GDM1 (cell line): ENCODE measurements around the gene C3orf18.

ENCODE experiments used
- DNase-seq: peaks from one replicate; lab custom pipeline; 2025; lab: John Stamatoyannopoulos, UW

C3orf18 gene

DNA sequence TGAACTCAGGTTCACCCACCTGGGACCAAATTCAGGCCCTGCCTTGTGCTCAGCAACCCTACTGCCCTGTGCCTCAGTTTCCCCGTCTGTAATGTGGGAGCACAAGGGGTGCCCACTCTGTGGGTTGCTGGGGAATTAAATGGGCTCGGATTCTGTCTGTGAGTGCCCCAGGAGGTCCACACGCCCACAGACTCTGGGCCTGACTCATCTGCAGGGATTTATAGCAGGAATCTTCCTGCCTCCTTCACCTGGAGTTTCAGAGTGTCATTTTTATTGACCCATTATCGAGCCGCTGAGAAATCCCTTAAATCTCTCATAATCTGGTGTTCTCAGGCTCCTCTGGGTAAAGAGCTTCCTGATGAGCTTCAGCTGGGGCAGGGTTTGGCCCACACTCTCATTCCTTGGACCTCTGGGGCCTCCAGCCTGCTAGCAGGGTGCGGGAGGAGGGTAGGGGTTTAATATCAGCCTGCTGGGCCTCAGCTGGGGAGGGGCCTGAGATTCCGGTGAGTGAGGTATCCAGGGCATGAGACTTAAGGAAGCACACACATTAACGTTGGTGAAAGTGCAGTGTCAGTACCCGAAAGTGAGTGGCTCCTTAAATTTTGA lies 16.4 kb downstream of the C3orf18 start:
- DNase-seq = no peak

DNA sequence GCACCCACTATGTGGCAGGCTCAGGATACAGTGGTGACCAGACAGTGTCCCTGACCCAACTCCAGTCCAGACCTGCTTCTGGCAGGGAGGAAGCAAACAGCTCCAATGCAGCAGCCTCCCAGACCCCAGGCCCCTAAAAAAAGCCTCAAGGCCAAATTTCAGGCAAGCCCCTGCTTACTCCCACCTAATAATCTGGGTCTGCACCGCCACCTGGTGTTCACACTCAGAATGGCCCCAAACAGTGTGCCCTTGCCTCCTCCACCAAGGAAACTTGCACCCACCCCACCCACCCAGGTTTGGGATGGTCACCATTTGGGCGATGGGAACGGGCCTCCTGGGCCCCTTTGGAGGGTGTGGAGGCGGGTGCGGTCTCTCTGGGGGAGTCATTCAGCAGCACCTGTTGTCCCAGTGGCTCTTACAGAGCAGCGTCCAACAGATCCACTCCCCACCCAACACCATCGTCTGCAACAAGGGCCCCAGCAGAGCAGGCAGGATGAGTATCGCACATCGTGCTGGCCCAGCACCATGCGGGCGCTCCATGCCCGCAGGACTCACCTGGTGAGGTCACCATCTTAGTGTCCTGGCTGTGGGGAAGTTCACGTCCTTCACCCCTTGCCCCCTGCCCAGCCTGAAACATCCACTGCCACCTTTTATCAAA lies 17.3 kb downstream of the C3orf18 start:
- DNase-seq = no peak

DNA sequence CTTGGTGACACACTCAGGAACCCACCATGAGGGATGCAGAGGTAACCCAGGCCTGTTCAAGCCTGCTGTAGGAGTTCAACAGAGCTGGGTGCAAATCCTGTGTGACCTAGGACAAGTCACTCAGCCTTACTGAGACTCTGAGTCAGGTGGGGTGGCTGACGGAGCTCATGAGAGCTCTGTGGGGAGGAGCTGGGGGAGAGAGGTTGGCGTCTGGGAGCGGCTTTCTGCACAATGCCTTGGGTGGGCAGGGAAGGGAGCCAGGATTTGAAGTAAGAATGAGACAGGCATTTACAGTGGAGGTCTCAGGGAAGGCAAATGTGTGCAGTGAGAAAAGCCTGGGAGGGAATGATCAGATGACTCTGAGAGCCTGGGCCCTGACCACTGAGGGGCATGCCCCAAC lies 18.3 kb downstream of the C3orf18 start:
- no peak for DNase-seq

DNA sequence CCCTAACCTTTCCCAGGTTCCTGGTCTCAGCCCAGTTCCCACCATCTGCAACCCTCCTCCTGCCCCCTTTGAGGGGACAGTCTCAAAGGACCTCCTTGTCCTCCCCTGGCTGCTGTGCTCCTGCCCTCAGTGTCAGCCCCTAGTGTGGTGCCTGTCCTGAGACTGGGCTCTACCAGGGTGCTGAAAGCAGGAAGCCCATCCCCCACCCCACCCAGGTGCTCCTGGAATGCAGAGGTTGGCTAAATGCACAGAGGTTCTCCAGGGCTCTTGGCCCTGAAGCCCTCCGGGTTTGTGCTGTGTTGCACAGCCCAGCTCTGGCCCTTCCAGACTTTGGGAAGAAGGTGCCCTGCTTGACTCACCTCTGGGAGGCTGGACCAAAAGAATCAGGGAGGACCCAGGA lies 21.8 kb downstream of the C3orf18 start:
- DNase-seq = no peak

DNA sequence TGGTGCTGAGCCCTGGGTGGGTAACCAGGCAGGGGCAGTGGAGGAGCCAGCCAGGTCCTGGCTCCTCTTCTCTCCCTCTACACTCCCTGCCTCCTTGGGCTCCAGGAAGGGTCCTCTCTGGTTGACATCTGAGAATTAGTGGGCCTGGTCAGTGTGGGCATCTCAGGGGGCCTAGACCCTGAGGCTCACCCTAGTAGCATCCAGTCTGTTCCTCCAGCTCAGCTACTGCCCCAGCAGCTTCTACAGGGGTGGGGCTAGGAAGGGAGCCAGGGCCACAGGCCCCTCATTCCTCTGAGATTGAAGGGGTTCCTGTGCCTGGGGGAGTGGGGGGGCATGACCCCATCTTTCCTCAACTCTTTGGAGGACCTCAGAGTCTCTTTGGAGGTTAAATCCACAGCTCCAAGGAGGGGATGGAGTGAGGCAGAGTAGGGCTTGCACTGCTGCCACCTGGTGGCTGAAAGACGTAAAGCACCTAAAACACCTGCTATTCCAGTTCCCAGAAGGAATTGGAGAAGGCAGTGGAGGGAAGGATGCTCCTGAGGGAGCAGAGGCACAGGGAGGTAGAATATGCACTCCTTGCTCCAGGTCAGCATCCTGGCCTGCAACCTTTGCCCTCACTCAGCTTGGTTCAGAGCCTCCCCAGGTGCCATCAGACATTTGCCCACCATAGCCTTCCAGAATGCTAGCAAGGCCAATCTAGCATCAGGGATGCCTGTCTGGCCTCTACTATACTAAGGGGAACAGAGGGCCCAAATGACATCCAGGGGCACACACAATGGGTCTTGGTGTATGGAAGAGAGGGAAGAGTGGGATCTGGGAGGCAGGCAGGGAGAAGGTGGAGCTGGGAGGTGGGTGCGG lies 25.1 kb downstream of the C3orf18 start:
- no peak for DNase-seq

DNA sequence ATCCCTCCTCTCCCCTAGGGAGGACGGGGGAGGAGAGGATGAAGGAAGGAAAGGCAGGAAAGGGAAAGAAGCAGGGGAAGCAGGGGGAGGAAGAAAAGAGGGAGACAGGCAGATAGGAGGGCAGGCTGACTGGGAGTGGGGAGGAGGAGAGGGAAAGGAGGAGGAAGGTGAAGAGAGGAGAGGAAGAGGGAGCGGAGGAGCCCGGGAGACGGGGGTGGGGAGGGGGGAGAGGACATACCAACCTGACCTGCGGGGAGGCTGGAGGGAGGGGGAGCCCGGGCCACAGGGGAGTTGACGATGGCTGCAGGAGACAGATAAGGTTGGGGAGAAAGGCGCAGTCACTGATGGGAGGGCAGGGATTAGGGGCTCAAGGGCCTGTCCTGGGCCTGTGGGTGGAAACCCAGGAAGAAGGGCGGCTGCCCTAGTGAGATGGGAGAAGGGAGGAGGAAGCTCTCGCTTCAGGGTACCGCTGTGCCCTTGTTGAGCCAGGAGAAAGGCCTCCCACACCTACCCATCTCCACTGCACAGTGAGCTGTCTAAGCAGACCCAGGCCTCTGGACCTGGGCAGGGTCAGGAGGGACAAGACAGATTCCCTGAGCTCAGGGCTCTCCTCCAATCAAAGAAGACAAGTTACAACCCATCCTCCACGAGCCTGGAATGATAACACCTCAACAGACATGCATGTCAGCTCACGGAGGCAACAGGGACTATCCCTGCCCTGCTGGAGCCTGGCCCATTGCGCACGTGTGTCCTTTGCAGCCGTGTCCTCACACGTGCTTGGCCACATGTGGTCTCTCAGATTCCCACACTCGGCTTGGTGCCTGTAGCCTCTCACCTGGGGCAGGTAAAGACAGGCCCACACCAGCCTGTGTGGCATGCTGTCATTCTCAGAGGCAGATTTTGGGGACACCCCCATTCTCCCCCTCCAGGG lies 27.9 kb downstream of the C3orf18 start:
- no peak for DNase-seq

DNA sequence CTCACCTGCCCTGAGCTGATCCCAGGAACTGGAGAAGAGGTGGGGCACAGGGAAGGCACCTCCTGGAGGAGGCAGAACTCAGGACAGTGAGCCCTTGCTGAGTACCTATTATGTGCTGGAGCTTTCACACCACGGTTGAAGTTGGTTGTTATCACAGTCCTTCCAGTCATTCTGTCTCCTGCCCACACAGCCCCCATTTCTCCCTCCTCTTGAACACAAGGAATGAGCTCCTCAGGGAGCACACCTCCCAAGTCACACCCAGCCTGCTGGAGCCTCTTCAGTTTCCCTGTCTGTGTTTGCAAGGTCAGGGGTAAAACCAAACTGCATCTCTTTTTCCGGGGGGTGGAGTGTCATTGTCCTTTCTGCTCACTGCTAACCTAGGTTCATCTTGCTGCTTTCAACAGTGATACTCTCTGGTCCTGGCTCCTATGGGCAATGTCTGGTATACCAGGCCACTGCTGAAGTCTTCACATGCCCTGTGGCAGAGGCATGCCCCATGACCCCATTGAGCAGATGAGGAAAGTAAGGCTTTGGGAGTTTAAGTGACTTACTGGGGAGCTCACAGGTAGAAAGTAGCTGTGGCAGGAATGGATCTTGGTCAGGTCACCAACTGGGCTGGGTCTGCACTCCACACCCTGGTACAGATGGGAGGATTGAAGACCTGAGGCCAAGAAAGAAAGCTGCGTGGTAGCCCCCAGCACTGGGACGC lies 30.0 kb downstream of the C3orf18 start:
- DNase-seq = no peak

DNA sequence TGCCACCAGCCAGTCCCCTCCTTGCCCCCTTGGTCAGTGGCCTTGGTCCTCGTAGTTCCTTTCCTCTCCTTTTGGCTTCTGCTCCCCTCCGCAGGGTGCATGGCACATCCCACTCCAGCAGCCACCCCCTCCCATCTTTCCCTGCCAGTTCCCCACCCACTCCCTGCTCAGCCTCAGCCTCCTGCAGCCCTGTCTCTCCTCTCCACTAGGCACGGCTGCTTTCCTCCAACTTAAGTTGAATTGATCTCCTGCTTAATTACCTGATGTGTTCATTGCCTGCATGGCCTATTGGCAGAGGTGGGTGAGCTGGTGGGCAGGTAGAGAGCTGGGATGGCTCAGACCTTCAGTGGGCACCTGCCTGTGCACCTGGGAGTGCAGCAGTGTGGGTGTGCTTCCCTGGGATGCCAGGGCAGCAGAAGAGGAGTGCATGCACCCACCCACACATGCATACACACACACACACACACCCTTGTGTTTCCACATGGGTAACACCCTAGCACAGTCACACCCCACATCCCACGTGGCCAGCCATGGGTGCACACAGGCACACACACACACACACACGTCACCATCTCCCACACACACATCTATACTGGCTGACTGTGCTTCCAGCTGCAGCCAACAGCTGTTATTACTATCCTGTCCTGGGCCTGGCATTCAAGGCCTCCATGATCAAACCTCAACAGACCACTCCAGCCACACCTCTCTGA lies 30.9 kb downstream of the C3orf18 start:
- DNase-seq = no peak

DNA sequence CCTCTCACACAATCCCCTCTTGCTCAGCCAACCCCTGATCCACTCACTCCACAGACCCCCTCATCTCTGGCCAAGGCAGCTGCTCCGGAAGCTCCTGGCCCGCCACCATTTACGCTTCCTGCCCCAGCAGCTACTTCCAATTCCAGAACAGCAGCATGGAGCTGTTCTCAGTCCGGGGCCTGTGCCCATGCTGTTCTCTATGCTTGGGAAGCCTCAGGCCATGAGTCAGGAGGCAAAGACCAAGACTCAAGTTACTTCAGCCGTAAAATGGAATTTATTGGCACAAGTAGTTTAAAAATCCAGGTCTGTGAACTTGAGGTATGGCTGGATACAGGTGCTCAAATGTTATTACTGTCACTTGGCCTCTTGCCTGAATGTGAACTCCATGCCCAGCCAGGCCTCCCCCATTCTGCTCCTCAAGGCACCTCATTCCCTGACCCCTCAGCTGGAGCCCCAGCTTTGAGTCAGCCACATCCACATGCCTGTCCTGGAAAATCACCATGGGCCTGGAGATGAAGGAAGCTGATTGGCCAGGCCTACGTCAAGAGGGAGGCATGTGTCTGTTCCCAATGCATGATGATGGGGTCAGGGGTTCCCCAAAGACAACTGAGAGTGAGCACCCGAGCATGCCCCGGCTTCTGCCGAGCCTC lies 32.7 kb downstream of the C3orf18 start:
- DNase-seq = no peak

DNA sequence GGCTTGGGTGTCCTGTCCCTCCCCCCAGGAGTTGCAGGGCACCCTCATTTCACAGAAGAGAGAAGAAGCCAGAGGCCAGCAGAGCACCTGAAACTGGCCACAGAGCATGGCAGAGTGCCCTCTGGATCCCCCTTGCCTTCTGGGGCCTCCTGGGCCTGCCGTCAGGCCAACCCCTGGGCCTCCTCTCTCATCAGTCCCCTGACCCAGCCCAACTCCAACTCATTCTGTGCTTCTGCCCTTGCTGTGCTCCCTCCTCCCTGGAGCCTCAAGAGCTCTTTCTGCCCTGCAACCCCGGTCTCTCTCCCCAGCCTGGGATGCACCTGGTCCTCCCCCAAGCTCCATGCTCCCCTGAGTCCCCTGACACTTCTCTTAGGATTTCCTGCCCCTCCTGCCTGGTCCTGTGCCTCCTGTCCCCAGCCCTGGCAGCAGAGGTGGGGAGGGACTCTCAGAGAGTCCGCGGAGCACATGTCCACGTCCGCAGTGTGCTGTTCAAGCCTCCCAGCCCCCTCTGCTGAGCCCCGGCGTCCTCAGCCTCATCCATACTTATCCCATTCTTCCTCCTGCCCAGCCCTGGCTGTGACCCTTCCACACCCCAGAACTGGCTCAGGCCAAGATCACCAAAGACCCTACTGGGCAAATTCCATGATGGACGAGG lies 33.6 kb downstream of the C3orf18 start:
- DNase-seq = no peak

DNA sequence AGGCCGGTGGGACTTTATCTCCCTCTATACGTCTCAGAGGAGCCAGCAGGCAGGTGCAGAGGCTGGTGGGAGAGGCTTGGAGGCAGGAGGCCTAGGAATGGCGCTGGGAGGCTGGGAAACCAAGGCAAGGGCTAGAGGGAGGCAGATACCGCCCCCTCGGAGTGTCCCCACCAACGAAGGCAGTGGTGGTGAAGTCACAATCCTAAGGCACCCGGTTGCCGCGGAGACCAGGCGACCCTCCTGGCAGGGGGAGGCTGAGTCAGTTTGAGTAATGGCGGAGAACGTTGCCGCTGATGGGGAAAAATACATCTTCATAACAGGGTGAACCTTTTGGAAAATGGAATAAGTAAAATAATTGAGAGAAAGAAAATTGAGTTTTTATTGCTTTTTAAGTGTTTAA lies 34.2 kb downstream of the C3orf18 start:
- DNase-seq = no peak

DNA sequence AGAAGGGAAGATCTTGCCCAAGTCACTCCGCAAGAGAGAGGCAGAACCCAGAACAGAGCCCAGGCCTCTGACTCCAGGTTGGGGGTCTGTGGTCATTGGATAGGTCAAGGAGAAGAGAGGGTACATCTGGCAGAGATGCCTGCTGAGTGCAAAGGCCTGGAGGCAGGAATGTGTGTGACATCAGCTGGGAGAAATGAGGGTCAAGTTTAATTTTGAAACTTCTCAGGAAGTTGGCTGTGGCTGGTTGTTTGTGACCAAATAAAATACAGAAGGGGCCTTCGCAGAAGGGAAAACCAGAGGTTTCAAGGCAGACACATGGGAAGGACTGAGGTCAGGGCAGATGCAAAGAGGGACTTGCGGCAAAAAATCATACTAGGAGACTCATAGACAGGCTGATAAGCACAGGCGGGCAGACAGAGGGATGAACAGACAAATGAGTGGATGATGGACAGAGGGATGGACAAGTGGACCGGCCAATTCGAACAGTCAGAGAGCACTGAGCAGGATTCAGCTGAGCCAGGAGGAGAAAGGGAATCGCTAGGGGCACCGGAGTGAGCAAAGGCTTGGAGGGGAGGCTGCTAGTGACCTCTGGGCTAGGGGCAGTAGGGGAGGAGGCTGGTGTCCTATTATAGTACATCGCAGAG lies 35.4 kb downstream of the C3orf18 start:
- no peak for DNase-seq

DNA sequence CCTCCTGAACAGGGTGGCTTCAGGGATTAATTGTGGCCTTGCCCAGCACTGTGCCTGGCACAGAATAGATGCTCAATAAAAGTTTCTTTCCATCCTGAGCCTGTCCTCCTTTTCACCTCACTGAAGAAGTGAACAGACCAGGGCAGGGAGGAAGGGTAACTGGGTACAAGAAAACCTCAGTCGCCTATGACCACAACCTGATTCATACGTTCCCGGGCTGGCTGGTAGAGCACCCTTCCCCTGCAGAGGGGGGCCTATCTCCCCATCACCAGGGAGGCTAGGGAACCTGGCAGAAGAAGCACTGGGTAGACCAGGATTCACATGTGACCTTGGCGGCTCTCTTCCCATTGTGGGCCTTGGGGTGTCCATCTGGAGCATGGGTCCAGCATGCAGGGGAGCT lies 36.3 kb downstream of the C3orf18 start:
- DNase-seq = no peak

DNA sequence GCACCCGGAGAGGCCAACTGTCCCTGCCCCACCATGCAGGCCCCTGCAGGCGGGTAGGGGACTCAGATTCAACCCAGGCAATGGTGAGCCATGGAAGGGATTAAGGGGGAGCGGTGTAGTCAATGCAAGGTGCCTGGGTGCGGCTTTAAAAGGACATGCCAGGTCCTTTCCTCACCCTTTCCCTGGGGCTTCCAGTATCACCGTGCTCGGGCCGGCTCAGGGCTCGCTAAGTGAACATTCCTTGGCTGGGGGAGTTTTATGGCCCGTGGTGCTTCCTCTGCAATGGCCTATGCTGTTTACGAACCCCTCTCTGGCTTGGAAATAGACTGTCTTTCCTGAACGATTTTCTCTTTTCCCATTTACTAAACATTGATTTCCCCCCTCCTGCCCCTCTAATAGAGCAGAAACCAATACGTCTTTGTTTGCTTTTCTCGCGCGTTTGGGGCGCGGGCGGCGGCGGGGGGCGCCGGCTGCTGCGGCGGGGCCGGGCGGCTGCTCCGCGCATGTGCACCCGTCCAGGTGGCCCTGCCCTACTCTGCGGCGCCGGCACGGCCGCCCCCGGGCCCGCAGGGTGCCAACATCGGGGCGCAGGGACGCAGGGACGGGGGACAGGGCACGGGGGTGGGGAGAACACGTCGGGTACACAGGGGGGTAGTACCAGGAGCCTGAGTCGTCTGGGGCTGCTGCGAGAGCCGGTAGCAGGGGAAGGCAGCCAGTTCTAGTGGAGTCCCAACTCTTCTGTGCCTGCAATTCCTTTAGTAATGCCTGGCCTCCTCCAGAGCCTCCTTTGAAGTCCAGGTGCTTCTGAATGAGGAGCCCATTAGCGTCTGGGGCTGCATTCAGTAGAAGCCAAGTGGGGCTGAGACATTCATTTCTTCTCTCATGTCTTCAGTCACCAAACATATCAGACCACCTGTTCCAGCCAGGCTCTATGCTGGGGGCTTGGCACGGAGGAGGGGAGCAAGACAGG lies 37.3 kb downstream of the C3orf18 start:
- DNase-seq = no peak

DNA sequence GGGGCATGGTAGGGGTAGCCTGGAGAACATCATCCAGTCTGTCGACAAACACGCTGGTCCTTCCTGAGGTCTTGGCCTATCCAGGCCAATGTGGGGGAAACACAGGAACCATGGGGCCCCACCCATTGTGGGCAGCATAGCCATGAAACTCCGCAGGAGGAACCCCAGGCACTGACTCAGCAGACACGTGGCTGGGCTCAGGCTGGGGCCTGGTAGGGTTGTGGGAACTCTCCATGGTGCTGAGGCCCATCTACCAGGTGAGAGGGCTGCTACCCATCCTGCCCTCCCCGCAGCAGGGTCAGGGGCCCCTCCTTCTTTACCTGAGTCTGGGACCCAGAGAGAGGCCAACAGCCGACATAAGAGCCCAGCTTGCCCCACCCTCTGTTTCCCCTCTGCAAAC lies 41.6 kb downstream of the C3orf18 start:
- DNase-seq = peak; percentile 45

DNA sequence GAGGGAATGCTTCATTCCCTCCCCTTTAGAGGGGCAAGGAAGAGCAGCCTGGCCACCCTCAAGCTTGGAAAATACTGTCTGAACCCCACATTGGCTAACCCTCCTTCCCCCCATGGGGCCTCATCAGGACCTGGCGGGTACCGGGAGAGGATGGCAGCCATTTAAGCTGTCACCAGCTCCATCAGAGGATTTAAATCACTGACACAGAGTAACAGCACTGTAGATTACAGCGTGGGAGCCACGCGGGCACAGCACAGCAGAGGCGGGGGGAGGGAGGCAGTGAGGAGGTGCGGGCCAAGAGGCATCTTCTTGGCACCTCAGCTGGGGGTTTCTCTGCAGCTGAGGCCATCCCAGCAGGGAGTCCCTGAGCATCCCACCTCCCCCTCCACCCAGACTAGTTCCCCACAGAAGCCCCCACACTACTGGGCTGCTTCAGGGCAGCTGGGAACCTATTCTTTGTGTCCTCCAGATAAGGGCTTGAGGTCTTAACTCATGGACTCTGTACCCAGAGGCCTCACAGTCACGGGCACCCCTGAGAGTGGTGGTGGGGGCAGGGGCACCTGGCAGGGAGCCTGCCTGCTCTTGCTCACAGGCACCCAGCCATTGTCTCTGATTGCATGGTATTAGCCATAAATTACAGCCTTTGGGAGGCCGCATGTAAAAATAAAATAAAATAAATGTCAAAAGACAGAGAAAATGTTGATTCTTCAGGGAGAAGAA lies 42.2 kb downstream of the C3orf18 start:
- no peak for DNase-seq

DNA sequence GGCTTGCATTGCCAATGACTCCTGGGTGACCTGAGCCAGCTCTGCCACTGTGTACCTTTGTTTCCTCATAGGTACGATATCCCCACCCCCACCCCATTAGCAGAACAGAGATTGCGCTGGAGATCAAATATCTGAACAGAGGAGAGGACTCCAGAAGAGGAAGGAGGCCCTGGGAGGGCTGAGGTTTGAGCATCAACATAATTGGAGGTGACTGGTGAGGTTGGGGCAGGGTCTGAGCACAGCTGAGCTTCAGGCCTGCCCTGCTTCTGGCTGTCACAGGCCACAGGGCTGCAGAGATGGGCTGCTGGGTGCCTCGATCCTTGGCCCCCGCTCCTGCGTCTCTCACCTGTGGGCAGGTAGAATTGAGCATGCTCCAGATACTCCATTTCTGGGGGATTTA lies 42.8 kb downstream of the C3orf18 start:
- no peak for DNase-seq
